Body of pancreas (tissue), 4 donors: ENCODE measurements around the gene RGL3.

ENCODE experiments used
- CTCF ChIP-seq, 7 experiments: fragments of 450-650 bp in 4 of 7; fragments of 200-600 bp in 3 of 7; sonication (generic) in 3 of 7; IDR thresholded peaks; one replicate each; pipeline ENCODE4 v1.5.1; 2016 to 2019; ENCODE audit warnings: antibody characterized with exemption in 7 of 7
- POLR2A ChIP-seq, 3 donors: fragments of 450-650 bp; IDR thresholded peaks; one replicate each; pipeline ENCODE4 v1.6.1; 2016; ENCODE audit warnings: antibody characterized with exemption in 3 of 3, mild to moderate bottlenecking in 2 of 3

GRCh38 chr19:11418094-11418548, 993 bp downstream of the RGL3 start:
- TF ChIP-seq CTCF (IDR thresholded peaks at IDR 0.05) = no peak
- TF ChIP-seq POLR2A (IDR thresholded peaks at IDR 0.05) = no peak
